Ovary (tissue), 3 donors: ENCODE results near the gene CTDSPL2.

Experiments
- CTCF ChIP-seq, 3 donors: fragments of 450-650 bp in 2 of 3; fragments of 200-600 bp in 1 of 3; IDR thresholded peaks; one replicate each; pipeline versions ENCODE4 v1.5.1 to v1.8.0; 2016 to 2022; ENCODE audit warnings: antibody characterized with exemption in 3 of 3, mild to moderate bottlenecking in 1 of 3
- EP300 ChIP-seq: sonication (generic); formaldehyde crosslinking; IDR thresholded peaks from one replicate; pipeline ENCODE4 v1.6.1; 2017; ENCODE audit warnings: antibody characterized with exemption
- POLR2A ChIP-seq: fragments of 450-650 bp; IDR thresholded peaks from one replicate; pipeline ENCODE4 v1.6.1; 2017; ENCODE audit warnings: antibody characterized with exemption, mild to moderate bottlenecking, moderate library complexity
- donor health status: DM: no; HTN: no; CAD: no.

DNA sequence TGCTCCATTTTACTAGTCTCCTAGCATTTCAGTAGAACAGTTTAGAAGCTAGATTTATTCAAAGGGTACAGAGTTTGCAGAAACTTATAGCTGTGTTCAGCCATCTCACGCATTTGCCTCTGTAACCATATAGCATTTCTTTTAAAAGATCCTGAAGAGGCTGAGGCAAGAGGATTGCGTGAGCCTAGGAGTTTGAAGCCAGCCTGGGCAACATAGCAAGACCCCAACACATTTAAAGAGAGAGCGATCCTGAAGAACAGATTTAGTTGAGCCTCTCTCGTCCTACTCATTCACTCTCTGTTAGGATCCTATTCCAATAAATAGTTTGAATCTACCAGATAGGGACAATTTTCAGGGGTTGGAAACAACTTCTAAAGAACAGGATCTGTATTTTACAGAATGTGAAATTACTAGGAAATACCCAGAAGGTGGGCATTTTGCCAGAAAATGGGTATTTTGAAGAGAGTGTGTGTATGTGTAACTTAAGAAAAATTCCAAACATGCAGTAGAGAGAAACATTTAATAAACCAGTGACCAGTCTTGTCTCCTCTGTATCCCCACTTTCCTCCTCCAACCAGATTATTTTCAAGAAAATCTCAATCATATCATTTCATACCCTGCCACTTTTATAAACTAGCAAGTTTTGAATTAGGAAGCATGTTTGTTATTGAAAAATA lies 114.0 kb downstream of the CTDSPL2 start:
- no peak for TF ChIP-seq CTCF (IDR thresholded peaks at IDR 0.05)
- TF ChIP-seq POLR2A: no peak
- TF ChIP-seq EP300: no peak
